GM23248 (cell line): ENCODE results near the gene FILIP1. TPM values are rescaled to one million over a fixed set of nuclear protein-coding genes. Genes with fewer than 3 reads are reported as not detected.

Experiments
- DNase-seq: peaks from one replicate; pipeline ENCODE4 v3.0.0-alpha.2; 2015
- H2AFZ ChIP-seq: fragments of 200-600 bp; sonication (generic); 2 replicates; pipeline ENCODE4 v1.6.1; 2016; ENCODE audit warnings: antibody characterized with exemption
- H3F3A ChIP-seq: fragments of 200-600 bp; sonication (generic); 2 replicates; pipeline ENCODE4 v1.6.1; 2016; ENCODE audit warnings: mild to moderate bottlenecking, antibody characterized with exemption, mixed run types; ENCODE audit not compliant: insufficient read depth
- H3K27ac ChIP-seq: fragments of 200-600 bp; sonication (generic); 2 replicates; pipeline ENCODE4 v1.5.1; 2016; ENCODE audit warnings: mild to moderate bottlenecking
- H3K27me3 ChIP-seq: fragments of 200-600 bp; sonication (generic); replicated peaks from 2 replicates; pipeline ENCODE4 v1.6.1; 2016; ENCODE audit warnings: mild to moderate bottlenecking; ENCODE audit not compliant: insufficient read depth
- H3K36me3 ChIP-seq: fragments of 200-600 bp; sonication (generic); 2 replicates; pipeline ENCODE4 v1.6.1; 2016; ENCODE audit warnings: low read depth, mild to moderate bottlenecking
- H3K4me1 ChIP-seq: fragments of 200-600 bp; sonication (generic); 2 replicates; pipeline ENCODE4 v1.6.1; 2016; ENCODE audit warnings: mild to moderate bottlenecking; ENCODE audit not compliant: insufficient read depth
- H3K4me2 ChIP-seq: fragments of 200-600 bp; sonication (generic); one replicate; pipeline ENCODE4 v1.6.1; 2016; ENCODE audit warnings: mild to moderate bottlenecking; ENCODE audit not compliant: unreplicated experiment
- H3K4me3 ChIP-seq: fragments of 200-600 bp; sonication (generic); 2 replicates; pipeline ENCODE4 v1.5.1; 2016; ENCODE audit warnings: mild to moderate bottlenecking
- H3K79me2 ChIP-seq: fragments of 200-600 bp; sonication (generic); 2 replicates; pipeline ENCODE4 v1.6.1; 2016; ENCODE audit warnings: mild to moderate bottlenecking; ENCODE audit not compliant: insufficient read depth
- H3K9ac ChIP-seq: fragments of 200-600 bp; sonication (generic); 2 replicates; pipeline ENCODE4 v1.6.1; 2016; ENCODE audit warnings: mild to moderate bottlenecking
- H3K9me2 ChIP-seq: fragments of 200-600 bp; sonication (generic); 2 replicates; pipeline ENCODE4 v1.6.1; 2016; ENCODE audit warnings: mixed run types, mild to moderate bottlenecking, moderate library complexity; ENCODE audit not compliant: insufficient read depth
- H3K9me3 ChIP-seq: fragments of 200-600 bp; sonication (generic); one replicate; pipeline ENCODE4 v1.6.1; 2017; ENCODE audit warnings: low read depth
- H4K20me1 ChIP-seq: fragments of 200-600 bp; sonication (generic); 2 replicates; pipeline ENCODE4 v1.6.0; 2016; ENCODE audit not compliant: insufficient read depth
- EZH2 ChIP-seq: fragments of 200-600 bp; sonication (generic); IDR thresholded peaks from 2 replicates; pipeline ENCODE4 v1.6.1; 2018; ENCODE audit warnings: antibody characterized with exemption, mild to moderate bottlenecking; ENCODE audit not compliant: insufficient read depth, poor library complexity, severe bottlenecking
- EZH2phosphoT487 ChIP-seq: fragments of 200-600 bp; sonication (generic); IDR thresholded peaks from 2 replicates; pipeline ENCODE4 v1.6.1; 2018; ENCODE audit warnings: antibody characterized with exemption, moderate library complexity, mild to moderate bottlenecking, low read depth; ENCODE audit not compliant: insufficient read depth
- WGBS, 2 experiments: methylation state at CpG; one replicate each; pipeline ENCODE4 v1.1.6; 2015 to 2017; ENCODE audit warnings: low lambda C conversion rate in 2 of 2, low coverage in 1 of 2; ENCODE audit errors: missing lambda C conversion rate in 2 of 2; 5-methylcytosine and 5-hydroxymethylcytosine counted together
- in situ Hi-C: fragments of 300-500 bp; cut with MboI; formaldehyde crosslinking; loops from 2 replicates; pipeline ENCODE4 v1.15.0; 2020
- polyA plus RNA-seq: library from polyadenylated mRNA; unstranded; fragments of >200 nt; fragmentation: Nextera tagmentation; extraction: Ambion mirVana; gene quantifications from 2 replicates; pipeline ENCODE4 v1.2.1, GENCODE V29; 2016
- total RNA-seq: library from RNA; depleted of rRNA; stranded (reverse); fragments of >200 nt; shearing (Covaris generic); gene quantifications from 2 replicates; pipeline ENCODE4 v1.2.3, GENCODE V29; 2014

FILIP1 gene
- total and polyA plus RNA-seq, 2 experiments from 2014 or later: under 0.01 TPM; not detected in 1

GRCh38 chr6:75431379-75431778 is 62.2 kb downstream of the FILIP1 start:
- in situ Hi-C loops: no loop called here
- Histone ChIP-seq H3K27me3 (no peaks in the 10 kb centered on the region), H3K9me3 (no peaks in the 10 kb centered on the region), H3K4me2 (no peak overlapping the region), H2AFZ (no peak overlapping the region), H3K36me3 (no peaks in the 10 kb centered on the region), H3K4me3 (no peak overlapping the region), H3K9me2 (no peaks in the 10 kb centered on the region), H3K27ac (no peak overlapping the region), H3F3A (peaks cover 10% of the 10 kb centered on the region), H4K20me1 (no peaks in the 10 kb centered on the region), H3K4me1 (peaks cover 11% of the 10 kb centered on the region), H3K9ac (no peak overlapping the region), H3K79me2 (no peaks in the 10 kb centered on the region)
- TF ChIP-seq EZH2: no peak
- TF ChIP-seq EZH2phosphoT487: no peak
- WGBS, 2 experiments: 0% methylated on average over 1 of the region's 1 CpG
- DNase-seq: peak; percentile 52

DNA sequence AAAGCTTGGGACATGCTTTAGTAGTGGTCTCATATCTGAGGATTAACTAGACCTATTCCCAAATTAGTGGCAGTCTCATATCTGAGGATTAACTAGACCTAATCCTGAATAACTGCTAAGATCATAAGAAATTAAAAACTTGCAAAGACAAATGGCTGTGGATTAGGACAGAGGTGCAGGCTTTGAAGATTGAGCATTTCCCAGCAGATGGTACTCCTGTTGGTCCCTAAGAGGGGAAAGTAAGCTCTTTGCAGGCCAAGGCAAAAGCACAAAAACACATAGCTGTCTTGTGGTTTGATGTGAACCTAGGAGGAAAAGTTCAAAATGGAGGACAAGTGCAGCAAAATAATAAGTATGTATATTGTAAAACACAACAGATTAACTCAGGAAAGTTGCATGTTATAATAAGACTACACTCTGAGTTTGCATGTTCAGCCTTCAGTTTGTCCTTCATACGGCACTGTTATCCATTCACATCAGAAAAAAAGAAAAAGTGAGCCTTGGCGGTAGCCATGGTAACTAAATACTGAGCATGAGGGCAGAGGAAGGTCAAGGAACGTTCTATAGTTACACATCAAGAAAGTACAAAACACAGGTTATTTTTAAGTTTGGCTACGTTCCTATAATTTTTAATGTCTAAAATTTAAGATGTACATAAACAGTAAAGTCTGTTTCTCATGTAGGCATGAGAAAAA is 62.8 kb downstream of the FILIP1 start:
- Histone ChIP-seq H3K27me3 (no peaks in the 10 kb centered on the region), H2AFZ (no peak overlapping the region), H3K4me1 (peaks cover 8% of the 10 kb centered on the region), H3K9me2 (no peaks in the 10 kb centered on the region), H3K79me2 (no peaks in the 10 kb centered on the region), H3K9me3 (no peaks in the 10 kb centered on the region), H3K4me3 (no peak overlapping the region), H3K4me2 (no peak overlapping the region), H3K27ac (no peak overlapping the region), H3K36me3 (no peaks in the 10 kb centered on the region), H3F3A (0 out of 2 replicates have a peak, but pooled peaks cover 7% of the 10 kb centered on the region), H3K9ac (no peak overlapping the region), H4K20me1 (no peaks in the 10 kb centered on the region)
- 59 to 64% methylated on average over 4 of the region's 4 CpGs for WGBS, 2 experiments
- TF ChIP-seq EZH2phosphoT487 (no peak), EZH2 (no peak)
- DNase-seq: no peak
- in situ Hi-C loops: no loop called here

DNA sequence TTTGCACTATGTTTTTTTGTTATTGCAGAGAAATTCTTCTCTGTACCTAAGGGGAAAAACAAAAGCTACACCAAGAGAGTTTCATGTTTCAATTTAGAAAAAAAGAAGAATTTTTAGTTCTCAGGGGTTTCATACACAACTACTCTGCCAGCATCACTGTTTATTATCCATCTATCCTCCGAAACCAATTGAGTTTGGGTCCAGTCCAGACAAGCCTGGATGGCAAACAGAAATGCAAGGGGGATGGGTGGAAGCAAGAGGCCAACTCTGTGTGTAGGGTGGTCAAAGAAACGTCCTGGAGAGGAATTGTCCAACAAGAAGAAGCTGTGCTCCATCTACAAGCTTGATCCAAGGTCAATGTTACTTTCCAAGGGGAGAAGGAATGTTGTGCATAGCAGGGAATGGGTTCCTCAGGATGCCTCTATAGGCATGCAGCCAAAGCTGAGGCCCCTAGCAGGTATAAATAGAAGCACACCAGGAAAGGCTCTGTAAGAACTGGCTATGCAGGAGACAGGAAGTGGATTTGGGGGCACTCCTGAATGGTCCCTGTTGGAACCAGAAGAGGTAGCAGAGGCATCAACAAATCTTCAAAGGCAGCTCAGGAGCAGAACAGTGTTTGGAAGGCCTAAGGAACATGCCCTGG is 64.4 kb downstream of the FILIP1 start:
- Histone ChIP-seq H3K79me2 (no peaks in the 10 kb centered on the region), H3K27me3 (no peaks in the 10 kb centered on the region), H3K9me3 (no peaks in the 10 kb centered on the region), H2AFZ (no peak overlapping the region), H3K9me2 (no peaks in the 10 kb centered on the region), H3K4me1 (peaks cover 20% of the 10 kb centered on the region), H4K20me1 (no peaks in the 10 kb centered on the region), H3F3A (peaks cover 16% of the 10 kb centered on the region), H3K9ac (no peak overlapping the region), H3K36me3 (no peaks in the 10 kb centered on the region), H3K27ac (no peak overlapping the region), H3K4me3 (no peak overlapping the region), H3K4me2 (no peak overlapping the region)
- WGBS, 2 experiments: 68% methylated on average over 2 of the region's 2 CpGs
- no peak for TF ChIP-seq EZH2
- no peak for TF ChIP-seq EZH2phosphoT487
- no peak for DNase-seq
- in situ Hi-C loops: no loop called here

- TF ChIP-seq EZH2: no peak
- no peak for TF ChIP-seq EZH2phosphoT487
- Histone ChIP-seq H3K9me2 (no peaks in the 10 kb centered on the region), H3K4me2 (no peak overlapping the region), H3K4me3 (no peak overlapping the region), H2AFZ (no peak overlapping the region), H3K36me3 (no peaks in the 10 kb centered on the region), H3K27me3 (no peaks in the 10 kb centered on the region), H3K27ac (no peak overlapping the region), H3K9me3 (no peaks in the 10 kb centered on the region), H3K4me1 (peaks cover 20% of the 10 kb centered on the region), H3K9ac (no peak overlapping the region), H4K20me1 (no peaks in the 10 kb centered on the region), H3K79me2 (no peaks in the 10 kb centered on the region), H3F3A (peaks cover 16% of the 10 kb centered on the region)
- DNase-seq: no peak
- in situ Hi-C loops: no loop called here
- 87 to 93% methylated on average over 1 of the region's 1 CpG for WGBS, 2 experiments
Measured at GRCh38 chr6:75428204-75428603, 65.4 kb downstream of the FILIP1 start.
